NT2/D1 (cell line): ENCODE results near the gene GRIK2.

ENCODE experiments used
- SUZ12 ChIP-seq: IDR thresholded peaks from 2 replicates; pipeline ENCODE4 v1.6.1; 2011; ENCODE audit not compliant: insufficient read length, insufficient read depth; ENCODE audit errors: extremely low read depth
- ZNF274 ChIP-seq: IDR thresholded peaks from 2 replicates; pipeline ENCODE4 v1.6.1; 2011; ENCODE audit warnings: mild to moderate bottlenecking, low read depth, low read length

- TF ChIP-seq ZNF274 = no peak
- TF ChIP-seq SUZ12 = no peak
These were observed 670.6 kb downstream of the GRIK2 start for GRCh38 chr6:102064142-102064541.
